ENCODE results near the gene CCR7. TPM values are rescaled to one million over a fixed set of nuclear protein-coding genes. Genes with fewer than 3 reads are reported as not detected.
A peak's percentile ranks its signal among the peaks of the same experiment; 100 is the strongest.
"Not testable (repeated sequence)": the region's sequence is repeated elsewhere in the genome, so short reads cannot be mapped to it uniquely, and the experiment has no call there.

CCR7 gene
- total RNA-seq, 3 donors from 2014 or later = 77.3 to 109 (median 108) TPM

GRCh38 chr17:40580140-40580539 is 14.9 kb upstream of the CCR7 start:
- no peak for DNase-seq
- Mint-ChIP-seq H3K9me3 (peaks cover 20% of the 10 kb centered on the region), H3K36me3 (ENCODE audit: insufficient read depth) (peaks cover 5% of the 10 kb centered on the region), H3K4me3 (no peak overlapping the region), H3K4me1 (ENCODE audit: low read depth) (peaks cover 85% of the 10 kb centered on the region), H3K27me3 (ENCODE audit: low read depth) (no peaks in the 10 kb centered on the region)
- ATAC-seq = no peak

GRCh38 chr17:40579471-40579870 is 14.2 kb upstream of the CCR7 start:
- Mint-ChIP-seq H3K4me1 (ENCODE audit: low read depth) (peaks cover 80% of the 10 kb centered on the region), H3K27me3 (ENCODE audit: low read depth) (no peaks in the 10 kb centered on the region), H3K9me3 (peaks cover 18% of the 10 kb centered on the region), H3K36me3 (ENCODE audit: insufficient read depth) (peaks cover 3% of the 10 kb centered on the region), H3K4me3 (no peak overlapping the region)
- DNase-seq (no peak), ATAC-seq (no peak)

GRCh38 chr17:40577611-40578065 is 12.4 kb upstream of the CCR7 start:
- H3K4me3 Mint-ChIP-seq = no peak overlapping the region
- no peaks in the 10 kb centered on the region for H3K27me3 Mint-ChIP-seq (ENCODE audit: low read depth)
- peaks cover 28% of the 10 kb centered on the region for H3K9me3 Mint-ChIP-seq
- ATAC-seq = peak; percentile 79 to 83
- DNase-seq = no peak
- H3K4me1 Mint-ChIP-seq (ENCODE audit: low read depth) = peaks cover 65% of the 10 kb centered on the region
- H3K36me3 Mint-ChIP-seq (ENCODE audit: insufficient read depth) = peaks cover 2% of the 10 kb centered on the region

GRCh38 chr17:40576113-40576740 is 11.0 kb upstream of the CCR7 start:
- H3K9me3 Mint-ChIP-seq = peaks cover 41% of the 10 kb centered on the region
- peaks cover 5% of the 10 kb centered on the region for H3K36me3 Mint-ChIP-seq (ENCODE audit: insufficient read depth)
- no peaks in the 10 kb centered on the region for H3K27me3 Mint-ChIP-seq (ENCODE audit: low read depth)
- peak overlapping the region; percentile 32 for H3K4me3 Mint-ChIP-seq
- ATAC-seq (peak; percentile 20 to 25), DNase-seq (no peak)
- peaks cover 63% of the 10 kb centered on the region for H3K4me1 Mint-ChIP-seq (ENCODE audit: low read depth)

GRCh38 chr17:40574292-40574691 is 9.0 kb upstream of the CCR7 start:
- H3K27me3 Mint-ChIP-seq (ENCODE audit: low read depth) = no peaks in the 10 kb centered on the region
- peaks cover 44% of the 10 kb centered on the region for H3K9me3 Mint-ChIP-seq
- peaks cover 10% of the 10 kb centered on the region for H3K36me3 Mint-ChIP-seq (ENCODE audit: insufficient read depth)
- ATAC-seq (no peak), DNase-seq (no peak)
- H3K4me3 Mint-ChIP-seq = no peak overlapping the region
- peaks cover 62% of the 10 kb centered on the region for H3K4me1 Mint-ChIP-seq (ENCODE audit: low read depth)

- H3K36me3 Mint-ChIP-seq (ENCODE audit: insufficient read depth); DNase-seq; H3K4me3 Mint-ChIP-seq; H3K27me3 Mint-ChIP-seq (ENCODE audit: low read depth); ATAC-seq: not testable (repeated sequence)
- Mint-ChIP-seq H3K9me3 (peaks cover 44% of the 10 kb centered on the region), H3K4me1 (ENCODE audit: low read depth) (peaks cover 62% of the 10 kb centered on the region)
Observed at GRCh38 chr17:40572245-40572993, 7.1 kb upstream of the CCR7 start.

GRCh38 chr17:40568074-40568836 is 3.0 kb upstream of the CCR7 start:
- no peak overlapping the region for H3K4me3 Mint-ChIP-seq
- peaks cover 19% of the 10 kb centered on the region for H3K36me3 Mint-ChIP-seq (ENCODE audit: insufficient read depth)
- no peaks in the 10 kb centered on the region for H3K27me3 Mint-ChIP-seq (ENCODE audit: low read depth)
- ATAC-seq (no peak), DNase-seq (no peak)
- H3K9me3 Mint-ChIP-seq = peaks cover 22% of the 10 kb centered on the region
- peaks cover 75% of the 10 kb centered on the region for H3K4me1 Mint-ChIP-seq (ENCODE audit: low read depth)

GRCh38 chr17:40567377-40567776 is 2.1 kb upstream of the CCR7 start:
- ATAC-seq (no peak), DNase-seq (no peak)
- Mint-ChIP-seq H3K4me3 (no peak overlapping the region), H3K36me3 (ENCODE audit: insufficient read depth) (peaks cover 27% of the 10 kb centered on the region), H3K4me1 (ENCODE audit: low read depth) (peaks cover 80% of the 10 kb centered on the region), H3K9me3 (peaks cover 14% of the 10 kb centered on the region), H3K27me3 (ENCODE audit: low read depth) (no peaks in the 10 kb centered on the region)

- Mint-ChIP-seq H3K4me3 (peak overlapping the region; percentile 97), H3K27me3 (ENCODE audit: low read depth) (no peaks in the 10 kb centered on the region), H3K9me3 (no peaks in the 10 kb centered on the region), H3K36me3 (ENCODE audit: insufficient read depth) (peaks cover 29% of the 10 kb centered on the region), H3K4me1 (ENCODE audit: low read depth) (peaks cover 81% of the 10 kb centered on the region)
- ATAC-seq (no peak), DNase-seq (no peak)
Observed at GRCh38 chr17:40565769-40566409, 617 bp upstream of the CCR7 start.

- Mint-ChIP-seq H3K27me3 (ENCODE audit: low read depth) (no peaks in the 10 kb centered on the region), H3K9me3 (no peaks in the 10 kb centered on the region), H3K4me3 (peak overlapping the region; percentile 97), H3K4me1 (ENCODE audit: low read depth) (peaks cover 84% of the 10 kb centered on the region), H3K36me3 (ENCODE audit: insufficient read depth) (peaks cover 38% of the 10 kb centered on the region)
- ATAC-seq (no peak), DNase-seq (no peak)
Observed at GRCh38 chr17:40564195-40564882, 933 bp downstream of the CCR7 start.

GRCh38 chr17:40563220-40564052 is 1.8 kb downstream of the CCR7 start:
- Mint-ChIP-seq H3K27me3 (ENCODE audit: low read depth) (no peaks in the 10 kb centered on the region), H3K36me3 (ENCODE audit: insufficient read depth) (peaks cover 43% of the 10 kb centered on the region), H3K4me1 (ENCODE audit: low read depth) (peaks cover 84% of the 10 kb centered on the region), H3K4me3 (peak overlapping the region; percentile 97), H3K9me3 (no peaks in the 10 kb centered on the region)
- DNase-seq (no peak), ATAC-seq (peak; percentile 41 to 42)

- peaks cover 87% of the 10 kb centered on the region for H3K4me1 Mint-ChIP-seq (ENCODE audit: low read depth)
- H3K9me3 Mint-ChIP-seq = no peaks in the 10 kb centered on the region
- DNase-seq = no peak
- no peaks in the 10 kb centered on the region for H3K27me3 Mint-ChIP-seq (ENCODE audit: low read depth)
- ATAC-seq = no peak
- peak overlapping the region; percentile 97 for H3K4me3 Mint-ChIP-seq
- H3K36me3 Mint-ChIP-seq (ENCODE audit: insufficient read depth) = peaks cover 48% of the 10 kb centered on the region
Observed at GRCh38 chr17:40562838-40563219, 2.4 kb downstream of the CCR7 start.

All from activated T-cell treated with anti-CD3 and anti-CD28 coated beads, Interleukin-2, amount 50 U/mL, for 4 hours (primary cell).